Prostate gland (tissue), 2 donors: ENCODE data around the gene ATP13A2. TPM values are rescaled to one million over a fixed set of nuclear protein-coding genes. Genes with fewer than 3 reads are reported as not detected.
A peak's percentile ranks its signal among the peaks of the same experiment; 100 is the strongest.

Source experiments
- DNase-seq: peaks from one replicate; pipeline ENCODE4 v3.0.0-alpha.2; 2019; ENCODE audit warnings: low spot score
- H3K27ac ChIP-seq, 2 donors: fragments of 200-600 bp; sonication (generic); 2 replicates each; pipeline ENCODE4 v1.5.1; 2017 to 2019
- H3K27me3 ChIP-seq: fragments of 200-600 bp; sonication (generic); replicated peaks from 2 replicates; pipeline ENCODE4 v1.5.1; 2019; ENCODE audit not compliant: insufficient read depth
- H3K36me3 ChIP-seq, 2 donors: fragments of 200-600 bp; sonication (generic); 1 replicate in 1 of 2; 2 replicates in 1 of 2; pipeline versions ENCODE4 v1.5.1 to v1.8.1; 2017 to 2019
- H3K4me1 ChIP-seq: fragments of 200-600 bp; sonication (generic); replicated peaks from 2 replicates; pipeline ENCODE4 v1.5.1; 2019
- H3K4me3 ChIP-seq, 2 donors: fragments of 200-600 bp; sonication (generic); 2 replicates each; pipeline ENCODE4 v1.5.1; 2017 to 2019
- H3K9me3 ChIP-seq: fragments of 200-600 bp; sonication (generic); 2 replicates; pipeline ENCODE4 v1.5.1; 2017
- CTCF ChIP-seq, 4 experiments: fragments of 200-600 bp in 2 of 4; fragments of 450-650 bp in 2 of 4; sonication (generic) in 2 of 4; IDR thresholded peaks; 1 replicate in 3 of 4; 2 replicates in 1 of 4; pipeline ENCODE4 v1.5.1; 2016 to 2019; ENCODE audit warnings: antibody characterized with exemption in 4 of 4, mild to moderate bottlenecking in 2 of 4, moderate library complexity in 2 of 4
- POLR2A ChIP-seq: fragments of 450-650 bp; IDR thresholded peaks from one replicate; pipeline ENCODE4 v1.6.1; 2016; ENCODE audit warnings: antibody characterized with exemption, mild to moderate bottlenecking
- POLR2AphosphoS5 ChIP-seq: sonication (generic); formaldehyde crosslinking; IDR thresholded peaks from one replicate; pipeline ENCODE4 v1.6.1; 2017; ENCODE audit warnings: antibody characterized with exemption
- WGBS: methylation state at CpG from one replicate; pipeline ENCODE4 v1.1.5; 2018; 5-methylcytosine and 5-hydroxymethylcytosine counted together
- intact Hi-C: fragments of 100-400 bp; cut with DNase I; formaldehyde crosslinking; loops from one replicate; pipeline ENCODE4 v1.14.2; 2022
- total RNA-seq, 2 donors: library from RNA; depleted of rRNA; stranded (reverse); fragments of >200 nt; gene quantifications; one replicate each; pipeline ENCODE4 v1.1.0, GENCODE V29; 2016

Gene ATP13A2
- total RNA-seq, 2 donors from 2014 or later: 45.4 to 47.9 TPM

DNA sequence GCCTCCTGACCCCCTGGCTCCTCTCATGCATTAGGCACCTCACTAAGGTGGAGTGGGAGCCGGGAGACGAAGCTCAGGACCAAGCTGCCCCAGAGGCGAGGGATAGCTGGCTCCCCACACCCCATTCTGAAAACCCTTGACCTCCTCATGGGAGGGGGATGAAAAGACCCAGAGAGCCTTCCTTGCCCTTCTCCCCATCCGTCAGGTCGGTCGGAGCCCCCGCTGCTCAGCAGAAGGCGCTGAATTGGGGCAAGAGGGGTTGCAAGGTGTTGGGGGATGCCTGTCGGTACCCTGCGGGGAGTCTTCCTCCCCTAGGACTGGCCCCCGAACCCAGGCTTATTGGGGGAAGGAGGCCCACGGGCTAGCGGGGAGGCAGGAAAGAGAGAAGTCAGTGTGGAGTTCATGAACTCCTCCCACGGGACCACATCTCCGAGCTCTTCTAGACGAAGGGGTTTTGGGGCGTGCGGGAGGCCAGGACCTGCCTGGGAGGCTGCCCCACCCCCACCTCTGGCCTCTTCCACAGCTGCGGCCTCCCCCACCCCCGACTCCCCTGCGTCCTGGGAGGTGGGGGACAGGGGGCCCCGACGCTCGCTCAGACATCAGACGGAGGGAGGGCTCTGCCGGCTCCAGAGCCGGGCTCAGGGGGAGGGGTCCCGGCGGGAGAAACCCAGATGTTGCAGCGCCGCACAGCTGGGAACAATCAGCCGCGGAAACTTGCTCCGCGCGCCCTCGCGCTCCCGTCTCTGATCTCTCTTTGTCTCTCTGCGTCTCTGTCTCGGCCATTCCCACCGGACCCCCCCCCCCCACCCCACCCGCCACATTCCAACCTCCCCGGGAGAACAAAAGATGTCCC is 32.0 kb downstream of the ATP13A2 start:
- intact Hi-C loops: no loop called here
- no peaks in the 10 kb centered on the region for H3K36me3 ChIP-seq
- 11% methylated on average over 40 of the region's 44 CpGs for WGBS
- no peaks in the 10 kb centered on the region for H3K27me3 ChIP-seq
- no peak for DNase-seq
- peak overlapping the region; percentile 61 to 74 for H3K27ac ChIP-seq
- no peaks in the 10 kb centered on the region for H3K9me3 ChIP-seq
- H3K4me3 ChIP-seq: peak overlapping the region; percentile 31 to 37
- TF ChIP-seq POLR2AphosphoS5 (no peak), CTCF (IDR thresholded peaks at IDR 0.05) (no peak), POLR2A (no peak)
- no peaks in the 10 kb centered on the region for H3K4me1 ChIP-seq

DNA sequence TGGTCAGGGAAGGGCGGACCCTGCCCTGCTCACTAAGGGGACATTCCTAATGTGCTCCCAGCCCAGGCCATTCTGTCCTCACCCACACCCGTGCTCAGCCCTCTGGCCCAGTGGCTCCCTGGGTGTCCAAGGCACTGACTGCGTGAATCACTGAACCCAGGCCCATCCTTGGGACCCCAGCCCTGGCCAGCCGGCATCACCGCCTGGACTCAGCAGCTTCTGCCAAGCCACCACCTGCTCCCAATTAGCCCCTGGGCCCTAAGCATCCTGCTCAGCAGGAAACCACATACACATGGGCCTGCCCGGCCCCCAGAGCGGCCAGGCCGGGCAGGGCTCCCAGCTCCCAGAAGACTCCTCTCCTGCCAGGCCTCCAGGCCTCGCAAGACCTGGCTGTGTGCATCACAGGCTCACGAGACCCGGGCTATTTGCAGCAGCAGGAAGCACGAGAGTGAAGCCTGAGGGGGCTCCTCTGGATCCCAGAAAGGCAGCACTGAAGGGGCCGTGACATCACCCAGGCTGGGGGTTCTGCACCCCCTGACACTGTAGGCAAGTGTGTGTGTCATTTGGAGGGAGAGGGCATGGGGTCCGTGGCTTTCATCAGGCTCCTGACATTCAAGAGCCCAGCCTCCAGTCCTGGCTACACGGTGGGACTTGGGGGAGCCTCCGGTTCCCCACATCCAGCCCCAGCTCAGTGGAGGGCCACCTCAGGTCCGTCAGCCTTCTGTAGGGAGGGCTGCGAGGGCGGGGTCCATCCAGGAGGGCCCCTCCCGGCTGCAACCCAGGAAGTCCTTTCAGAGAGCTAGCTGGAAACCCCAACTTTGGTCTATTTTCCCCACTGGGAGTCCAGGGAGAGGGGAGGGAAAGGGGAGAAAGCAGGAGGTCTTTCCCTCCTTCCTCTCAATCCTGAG is 32.9 kb downstream of the ATP13A2 start:
- intact Hi-C loops: no loop called here
- H3K9me3 ChIP-seq: no peaks in the 10 kb centered on the region
- H3K36me3 ChIP-seq: no peaks in the 10 kb centered on the region
- peak overlapping the region; percentile 61 to 74 for H3K27ac ChIP-seq
- TF ChIP-seq POLR2AphosphoS5: peak; percentile 23
- TF ChIP-seq POLR2A: no peak
- DNase-seq: no peak
- 39% methylated on average over 20 of the region's 20 CpGs for WGBS
- H3K4me1 ChIP-seq: no peaks in the 10 kb centered on the region
- peak overlapping the region in 1 of 2 donors; percentile 37 for H3K4me3 ChIP-seq
- no peaks in the 10 kb centered on the region for H3K27me3 ChIP-seq

- 74% methylated on average over 4 of the region's 4 CpGs for WGBS
- Histone ChIP-seq H3K9me3 (no peaks in the 10 kb centered on the region), H3K36me3 (no peaks in the 10 kb centered on the region), H3K27ac (peak overlapping the region in 1 of 2 donors; percentile 74), H3K4me3 (no peak overlapping the region), H3K4me1 (no peaks in the 10 kb centered on the region), H3K27me3 (no peaks in the 10 kb centered on the region)
- intact Hi-C loops: no loop called here
- DNase-seq: no peak
- TF ChIP-seq POLR2A (no peak), CTCF (IDR thresholded peaks at IDR 0.05) (no peak), POLR2AphosphoS5 (no peak)
Observed at GRCh38 chr1:16978139-16978538, 33.6 kb downstream of the ATP13A2 start.

GRCh38 chr1:16977377-16977776 is 34.4 kb downstream of the ATP13A2 start:
- H3K9me3 ChIP-seq: no peaks in the 10 kb centered on the region
- H3K27ac ChIP-seq: no peak overlapping the region
- no peak for DNase-seq
- intact Hi-C loops: no loop called here
- no peaks in the 10 kb centered on the region for H3K36me3 ChIP-seq
- 96% methylated on average over 5 of the region's 5 CpGs for WGBS
- TF ChIP-seq POLR2A (no peak), CTCF (IDR thresholded peaks at IDR 0.05) (no peak), POLR2AphosphoS5 (no peak)
- no peaks in the 10 kb centered on the region for H3K4me1 ChIP-seq
- no peak overlapping the region for H3K4me3 ChIP-seq
- no peaks in the 10 kb centered on the region for H3K27me3 ChIP-seq

DNA sequence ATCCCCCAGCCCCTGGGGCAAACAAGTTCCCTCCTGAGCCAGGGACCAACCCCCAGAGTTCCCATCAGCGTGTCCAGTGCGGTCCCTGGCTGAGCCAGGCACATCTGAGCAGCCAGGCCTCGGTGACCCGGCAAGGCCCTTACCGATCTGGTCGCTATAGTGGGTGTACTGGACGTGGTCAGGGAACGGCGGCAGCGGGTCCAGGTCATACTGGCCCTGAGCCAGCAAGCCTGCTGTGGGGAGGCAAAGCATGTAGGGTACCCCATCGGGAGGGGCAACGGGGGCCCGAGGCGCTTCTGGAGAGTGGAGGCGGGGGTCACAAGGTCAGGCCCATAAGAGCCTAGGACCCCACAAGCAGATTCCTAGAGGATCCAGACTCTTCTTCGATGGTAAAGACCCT is 34.8 kb downstream of the ATP13A2 start:
- Histone ChIP-seq H3K4me1 (no peaks in the 10 kb centered on the region), H3K36me3 (no peaks in the 10 kb centered on the region), H3K27ac (no peak overlapping the region), H3K4me3 (no peak overlapping the region), H3K9me3 (no peaks in the 10 kb centered on the region), H3K27me3 (no peaks in the 10 kb centered on the region)
- intact Hi-C loops: no loop called here
- no peak for DNase-seq
- 62% methylated on average over 14 of the region's 16 CpGs for WGBS
- no peak for TF ChIP-seq POLR2A
- no peak for TF ChIP-seq POLR2AphosphoS5
